Activated naive CD4-positive, alpha-beta T cell treated with anti-CD3 and anti-CD28 coated beads, Interleukin-2, amount 10 ng/mL, durations not matched to agents 5 hours and 36 hours (primary cell): Measurements from ENCODE around the gene TTLL1. TPM values are rescaled to one million over a fixed set of nuclear protein-coding genes. Genes with fewer than 3 reads are reported as not detected.

Experiments used
- total RNA-seq, 2 experiments: library from RNA; stranded (reverse); gene quantifications; one replicate each; pipeline ENCODE4 v1.2.3, GENCODE V29; 2021

The TTLL1 gene
- 1 to 10 TPM; 6.0 to 7.6 TPM for total RNA-seq

GRCh38 chr22:43088984-43089717 is at the start of gene TTLL1:
Gene TTLL1 (minus strand): TSS chr22:43089391. CDS start chr22:43075586, 13,805 bp downstream.

GRCh38 chr22:43110444-43110926 is 21.3 kb upstream of the TTLL1 start, which contains the start of gene BIK:
Gene BIK (plus strand): TSS chr22:43110750. CDS start chr22:43124023, 13,273 bp downstream.

GRCh38 chr22:43014869-43015676 is 74.1 kb downstream of the TTLL1 start, which contains the start of gene PACSIN2:
Gene PACSIN2 (minus strand): TSS chr22:43015149. CDS start chr22:42912080, 103,069 bp downstream.

Other genes starting within 250 kb of the TTLL1 start
- 10 to 100 TPM; 42.1 to 42.4 TPM for gene ARFGAP3, start 232.1 kb downstream of the TTLL1 start, total RNA-seq
- 10 to 100 TPM; 32.4 to 37.9 TPM for gene PACSIN2, start 74.2 kb downstream of the TTLL1 start, total RNA-seq
- gene BIK, start 21.4 kb upstream of the TTLL1 start, total RNA-seq: 1 to 10 TPM; 1.4 to 2.3 TPM
- 10 to 100 TPM; 10.5 to 10.7 TPM for gene MCAT, start 54.0 kb upstream of the TTLL1 start, total RNA-seq
- gene TSPO, start 62.2 kb upstream of the TTLL1 start, total RNA-seq: 100 to 1,000 TPM; 124 to 129 TPM
- gene TTLL12, start 97.7 kb upstream of the TTLL1 start, total RNA-seq: 10 to 100 TPM; 40.4 to 41.4 TPM